ENCODE data around the gene JARID2.

- TF ChIP-seq CTCF (IDR thresholded peaks at IDR 0.05) (no peak), POLR2A (IDR thresholded peaks at IDR 0.05) (no peak), POLR2AphosphoS5 (IDR thresholded peaks at IDR 0.05; ENCODE audit: insufficient read depth in 1 of 2, low read depth in 1 of 2) (no peak)
Measured at GRCh38 chr6:15393605-15394004, 147.7 kb downstream of the JARID2 start.
